GM18502 (cell line): Measurements from ENCODE around the gene ELOA.
"Not testable (repeated sequence)": the region's sequence is repeated elsewhere in the genome, so short reads cannot be mapped to it uniquely, and the experiment has no call there.

Experiments
- ATAC-seq: cut with Tn5 transposase; IDR thresholded peaks from one replicate; pipeline ENCODE4 v1.9.1; 2021; ENCODE audit warnings: mild to moderate bottlenecking; ENCODE audit not compliant: unreplicated experiment, poor library complexity

Gene ELOA

DNA sequence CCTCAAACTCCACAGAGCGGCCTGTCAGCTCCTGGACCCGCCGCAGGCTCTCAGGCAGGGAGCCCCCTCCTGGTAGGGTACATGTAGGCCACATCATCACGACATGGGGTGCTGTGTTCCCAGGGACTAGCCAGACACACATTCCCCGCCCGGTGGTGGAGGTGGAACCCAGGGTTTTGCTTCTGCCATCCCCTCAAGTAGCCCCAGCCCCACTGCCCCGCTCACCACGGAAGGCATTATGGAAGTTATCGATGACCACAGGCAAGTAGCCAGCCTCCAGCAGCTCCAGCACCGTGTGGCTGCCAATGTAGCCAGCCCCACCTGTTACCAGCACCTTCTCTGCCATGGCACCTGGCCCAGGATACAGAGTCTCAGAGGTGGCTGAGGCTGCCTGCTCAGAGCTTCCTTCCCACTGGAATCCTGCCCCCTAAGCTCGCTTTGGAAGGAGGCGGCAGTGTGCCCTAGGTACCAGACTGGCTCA, 55.4 kb downstream of the ELOA start:
- ATAC-seq = no peak

- no peak for ATAC-seq
These were observed 55.9 kb downstream of the ELOA start for GRCh38 chr1:23799255-23799569.

GRCh38 chr1:23799570-23800399, 56.5 kb downstream of the ELOA start:
- no peak for ATAC-seq

DNA sequence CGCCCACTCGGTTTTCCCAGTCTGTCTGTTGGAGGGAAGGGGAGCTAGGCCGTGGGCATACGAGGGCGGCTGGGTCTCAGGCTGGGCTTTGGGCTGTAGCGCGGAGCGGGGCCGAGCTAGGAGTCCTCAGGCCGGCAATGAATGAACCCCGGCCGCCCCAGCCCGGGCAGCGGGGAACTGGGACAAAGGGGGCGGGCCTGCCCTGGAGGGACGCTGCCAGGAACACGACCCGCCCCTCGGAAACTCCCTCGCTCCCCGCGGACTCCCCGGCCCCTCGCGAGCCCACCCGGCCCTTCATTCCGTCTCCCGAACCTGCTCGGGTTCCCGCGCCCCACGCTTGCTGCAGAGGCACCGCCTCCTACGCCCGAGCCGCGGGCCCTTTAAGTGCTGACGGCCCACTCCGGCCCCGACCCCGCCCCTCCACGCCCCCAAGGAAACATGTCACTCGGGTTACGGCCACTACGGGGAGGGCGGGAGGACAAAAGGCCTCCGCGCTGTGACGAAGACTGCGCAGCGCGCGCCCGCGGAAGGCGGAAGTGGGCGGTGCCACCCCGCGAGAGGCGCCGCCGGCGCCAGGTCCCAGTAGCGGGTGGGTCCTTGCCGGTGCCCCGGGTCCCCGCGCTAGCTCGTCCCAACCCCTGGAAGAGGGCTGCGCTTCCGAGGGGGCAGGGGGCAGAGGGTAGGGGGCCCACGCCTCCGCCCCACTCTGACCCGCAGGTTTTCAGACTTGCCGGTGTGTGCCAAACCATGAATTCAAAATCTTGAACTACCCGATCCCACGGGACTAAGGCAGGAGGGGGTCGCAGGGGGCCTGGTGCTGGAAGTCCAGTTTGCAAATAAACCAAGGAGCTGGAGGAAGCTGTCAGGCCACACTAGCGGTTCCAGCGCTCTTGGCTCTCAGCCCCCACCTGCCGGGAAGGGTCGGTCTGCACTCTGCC, 57.4 kb downstream of the ELOA start, which contains the start of gene GALE:
Gene GALE (minus strand): TSS at position 355 of the 938 bp plus-strand sequence. CDS start 1,747 bp downstream, outside the sequence.
- ATAC-seq = peak; percentile 76

GRCh38 chr1:23801338-23801748, 58.1 kb downstream of the ELOA start:
- no peak for ATAC-seq

DNA sequence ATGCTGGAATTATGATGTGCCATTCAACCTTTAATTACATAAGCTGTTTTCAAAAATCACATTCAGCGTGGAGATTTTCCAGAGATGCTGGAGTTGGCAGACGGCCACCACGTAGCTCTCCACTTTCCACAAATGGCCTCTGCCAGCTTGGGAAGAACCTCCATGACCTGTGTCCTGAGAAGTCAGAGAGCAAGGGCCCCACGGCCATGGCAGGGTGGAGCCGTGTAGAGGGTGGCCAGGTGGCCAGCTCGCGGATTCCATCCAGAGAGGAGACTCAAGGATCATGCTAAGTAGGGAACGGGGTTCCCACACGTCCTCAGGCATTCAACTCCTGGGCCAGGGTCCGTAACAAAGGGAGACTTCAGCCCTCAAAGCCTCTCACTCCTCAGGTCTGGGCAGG, 58.6 kb downstream of the ELOA start:
- ATAC-seq = no peak

DNA sequence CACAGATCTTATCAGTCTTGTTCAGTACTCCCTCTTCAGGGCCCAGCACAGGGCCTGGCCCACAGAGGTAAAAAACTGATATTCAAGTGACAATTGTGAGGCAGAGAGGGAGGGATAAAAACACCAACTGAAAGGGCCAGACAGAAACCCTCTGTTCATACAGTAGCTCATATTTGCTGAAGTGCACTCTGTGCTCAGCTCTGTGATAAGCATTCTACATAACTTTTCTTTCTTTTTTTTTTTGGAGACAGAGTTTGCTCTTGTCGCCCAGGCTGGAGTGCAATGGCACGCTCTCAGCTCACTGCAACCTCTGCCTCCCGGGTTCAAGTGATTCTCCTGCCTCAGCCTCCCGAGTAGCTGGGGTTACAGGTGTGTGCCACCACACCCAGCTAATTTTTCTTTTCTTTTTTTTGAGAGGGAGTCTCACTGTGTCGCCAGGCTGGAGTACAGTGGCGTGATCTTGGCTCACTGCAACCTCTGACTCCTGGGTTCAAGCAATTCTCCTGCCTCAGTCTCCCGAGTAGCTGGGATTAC, 59.6 kb downstream of the ELOA start:
- not testable (repeated sequence) for ATAC-seq

DNA sequence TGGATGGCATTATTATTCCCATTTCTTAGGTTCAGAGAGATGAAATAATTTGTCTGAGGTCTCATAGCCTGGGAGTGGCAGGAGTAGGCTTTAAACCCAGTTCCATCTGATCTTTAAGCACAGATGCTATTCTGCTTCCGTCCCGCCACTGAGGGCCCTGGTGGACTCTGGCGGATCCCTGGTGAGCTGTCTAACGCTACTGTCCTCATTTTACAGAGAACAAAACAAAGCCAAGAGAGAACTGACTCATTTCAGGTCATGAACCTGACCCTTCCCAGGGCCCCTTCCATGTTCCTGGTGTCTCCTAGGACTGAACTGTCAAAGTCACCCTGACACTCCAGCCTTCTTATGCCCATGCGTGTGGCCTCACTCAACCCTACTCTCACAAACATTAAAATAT, 60.4 kb downstream of the ELOA start:
- ATAC-seq = no peak

- no peak for ATAC-seq
These were observed 61.0 kb downstream of the ELOA start for GRCh38 chr1:23804183-23804835.

GRCh38 chr1:23805025-23805424, 61.8 kb downstream of the ELOA start:
- no peak for ATAC-seq

DNA sequence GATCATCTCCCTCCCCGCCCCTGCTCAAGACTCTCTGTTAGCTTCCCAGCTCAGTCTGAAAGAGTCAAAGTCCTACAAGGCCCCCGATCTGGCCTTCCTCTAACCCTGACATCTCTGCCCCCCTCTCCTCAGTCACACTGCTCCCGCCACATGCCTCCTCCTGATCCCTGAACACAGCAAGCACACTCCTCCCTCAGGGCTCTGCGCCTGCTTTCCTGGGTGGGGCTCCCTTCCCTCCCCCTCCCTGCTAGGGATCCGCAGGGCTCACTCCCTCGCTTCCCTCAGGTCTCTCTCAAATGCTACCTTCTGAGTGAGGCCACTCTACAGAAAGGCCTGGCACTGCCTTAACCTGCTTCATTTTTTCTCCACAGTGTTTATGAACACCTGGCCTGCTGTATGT, 63.0 kb downstream of the ELOA start:
- ATAC-seq = no peak

DNA sequence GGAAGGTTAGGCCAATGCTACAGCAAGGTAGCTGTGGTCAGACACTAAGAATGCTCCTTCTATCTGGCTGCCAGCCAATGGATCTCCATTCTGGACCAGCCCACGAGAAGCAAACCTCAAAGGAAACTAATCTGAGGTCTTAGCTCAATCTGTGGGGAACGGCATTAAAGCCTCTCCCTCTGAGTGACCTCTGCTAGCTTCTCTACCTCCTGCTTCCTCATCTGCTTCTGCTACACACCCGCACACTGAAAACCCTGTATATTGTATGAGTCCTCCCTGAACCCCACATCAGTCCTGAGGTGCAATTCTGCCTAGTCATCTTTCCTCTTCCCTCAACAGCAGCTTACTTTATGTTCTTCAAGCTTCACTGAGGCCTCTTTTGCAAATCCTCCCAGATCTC, 64.2 kb downstream of the ELOA start:
- ATAC-seq = no peak

GRCh38 chr1:23809751-23810171, 66.5 kb downstream of the ELOA start:
- ATAC-seq = peak; percentile 62

- ATAC-seq = peak; percentile 50
These were observed 67.7 kb downstream of the ELOA start for GRCh38 chr1:23810818-23811540.
